NOMO-1 treated with DMSO at 0.1 percent for 48 hours (cell line): ENCODE data around the gene PIP5K1A.
"Not testable (repeated sequence)": the region's sequence is repeated elsewhere in the genome, so short reads cannot be mapped to it uniquely, and the experiment has no call there.

ENCODE experiments used
- DNase-seq: peaks from one replicate; lab custom pipeline; 2025; ENCODE audit not compliant: unreplicated experiment; lab: John Stamatoyannopoulos, UW

The PIP5K1A gene

DNA sequence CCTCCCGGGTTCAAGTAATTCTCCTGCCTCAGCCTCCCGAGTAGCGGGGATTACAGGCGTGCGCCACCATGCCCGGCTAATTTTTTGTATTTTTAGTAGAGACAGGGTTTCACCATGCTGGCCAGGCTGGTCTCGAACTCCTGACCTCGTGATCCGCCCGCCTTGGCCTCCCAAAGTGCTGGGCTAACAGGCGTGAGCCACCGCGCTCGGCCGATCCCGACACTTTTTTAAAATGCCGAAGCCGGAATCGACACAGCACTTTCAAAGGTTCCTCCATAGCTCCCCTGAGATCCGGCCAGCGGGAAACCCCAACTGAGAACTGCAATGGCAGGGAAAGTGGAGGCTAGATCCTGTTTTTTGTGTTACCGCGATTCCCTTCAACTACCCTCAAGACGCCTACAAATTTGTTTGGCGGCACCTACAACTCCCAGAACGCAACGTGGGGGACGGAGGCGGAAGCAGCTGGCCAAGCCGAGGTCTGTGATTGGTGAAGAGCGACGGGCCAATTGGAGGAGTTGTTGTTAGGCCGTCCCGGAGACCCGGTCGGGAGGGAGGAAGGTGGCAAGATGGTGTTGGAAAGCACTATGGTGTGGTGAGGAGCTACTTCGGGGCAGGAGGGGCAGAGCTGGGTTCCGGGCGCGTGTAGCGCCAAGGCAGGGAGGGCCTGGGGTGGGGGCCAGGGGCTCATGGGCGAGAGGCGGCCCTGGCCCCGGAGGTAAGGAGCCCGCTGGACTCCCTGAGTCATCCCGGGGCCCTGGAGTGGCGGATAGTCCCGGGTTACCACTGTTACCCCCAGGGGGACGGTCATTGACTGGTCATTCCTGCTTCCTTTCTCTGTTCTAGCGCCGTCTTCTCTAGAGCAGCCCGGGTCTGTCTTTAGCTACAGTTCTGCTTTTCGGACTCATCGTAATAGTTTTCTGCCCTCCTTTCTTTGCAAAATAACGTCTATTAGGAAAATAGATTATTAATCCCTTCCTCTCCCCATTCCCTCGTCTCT, 56.2 kb downstream of the PIP5K1A start, which contains the start of gene PSMD4:
PSMD4 (plus strand) TSS at position 518 of the 997 bp plus-strand sequence; CDS start at position 567, 49 bp downstream.
- peak; percentile 97 for DNase-seq

- no peak for DNase-seq
Measured at GRCh38 chr1:151255381-151255780, 57.0 kb downstream of the PIP5K1A start.

DNA sequence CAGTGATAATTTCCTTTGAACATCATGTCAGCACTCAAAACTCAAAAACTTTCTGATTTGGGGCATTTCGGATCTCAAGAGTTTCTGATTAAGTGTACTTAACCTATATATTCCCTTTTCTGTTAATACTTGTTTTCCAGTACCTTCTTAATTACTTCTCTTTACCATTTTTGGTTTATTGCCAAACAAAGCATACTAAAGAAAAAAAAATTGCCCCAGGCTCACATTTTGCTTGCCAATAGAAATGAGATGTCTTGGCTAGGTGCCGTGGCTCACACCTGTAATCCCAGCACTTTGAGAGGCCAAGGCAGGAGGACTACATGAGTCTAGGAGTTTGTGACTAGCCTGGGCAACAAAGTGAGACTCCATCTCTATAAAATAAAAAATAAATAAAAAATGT, 61.0 kb downstream of the PIP5K1A start:
- DNase-seq = no peak

- no peak for DNase-seq
Measured at GRCh38 chr1:151265446-151266236, 67.3 kb downstream of the PIP5K1A start.

DNA sequence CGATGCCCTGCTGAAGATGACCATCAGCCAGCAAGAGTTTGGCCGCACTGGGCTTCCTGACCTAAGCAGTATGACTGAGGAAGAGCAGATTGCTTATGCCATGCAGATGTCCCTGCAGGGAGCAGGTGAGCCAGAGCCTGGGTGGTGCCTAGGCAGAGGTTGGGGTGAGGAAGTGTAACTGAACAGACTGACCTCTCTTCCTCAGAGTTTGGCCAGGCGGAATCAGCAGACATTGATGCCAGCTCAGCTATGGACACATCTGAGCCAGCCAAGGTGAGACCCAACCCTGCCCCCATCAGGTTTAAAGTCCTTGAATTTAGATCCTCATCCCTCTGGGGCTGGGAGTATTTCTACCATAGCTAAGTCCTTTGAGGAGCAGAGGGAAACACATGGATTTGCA, 68.0 kb downstream of the PIP5K1A start:
- DNase-seq = no peak

GRCh38 chr1:151266821-151267220, 68.5 kb downstream of the PIP5K1A start:
- DNase-seq = no peak

GRCh38 chr1:151267760-151268159, 69.4 kb downstream of the PIP5K1A start:
- no peak for DNase-seq

DNA sequence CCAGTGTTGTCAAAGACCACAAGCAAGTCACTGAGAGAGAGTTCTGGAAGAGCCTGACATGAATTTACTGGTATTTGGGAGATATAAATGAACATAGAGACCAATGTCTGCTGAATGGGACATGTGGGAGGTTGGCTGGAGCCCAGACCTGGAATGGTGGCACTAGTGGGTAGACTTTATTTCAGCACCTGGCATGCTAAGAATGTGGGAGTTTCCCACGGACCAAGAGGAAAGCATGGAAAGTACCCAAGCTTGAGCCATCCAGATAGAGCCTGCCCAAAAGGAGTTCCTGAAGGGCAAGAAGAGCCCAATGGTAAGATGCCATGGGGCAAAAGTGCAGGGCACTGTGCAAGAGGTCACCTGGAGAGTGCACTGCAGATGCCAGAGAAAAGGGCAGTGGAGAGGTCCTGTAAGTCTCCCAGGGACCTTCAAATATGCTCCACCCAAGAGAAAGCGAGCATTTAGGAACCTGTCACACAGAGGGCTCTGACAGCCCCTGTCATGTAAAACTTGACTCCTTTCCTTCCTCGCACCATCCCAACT, 75.6 kb downstream of the PIP5K1A start:
- no peak for DNase-seq

- not testable (repeated sequence) for DNase-seq
Measured at GRCh38 chr1:151275341-151275740, 77.0 kb downstream of the PIP5K1A start.

GRCh38 chr1:151277249-151277648, 78.9 kb downstream of the PIP5K1A start:
- peak; percentile 96 for DNase-seq

- DNase-seq = peak; percentile 95
Measured at GRCh38 chr1:151281225-151281968, 83.0 kb downstream of the PIP5K1A start.

DNA sequence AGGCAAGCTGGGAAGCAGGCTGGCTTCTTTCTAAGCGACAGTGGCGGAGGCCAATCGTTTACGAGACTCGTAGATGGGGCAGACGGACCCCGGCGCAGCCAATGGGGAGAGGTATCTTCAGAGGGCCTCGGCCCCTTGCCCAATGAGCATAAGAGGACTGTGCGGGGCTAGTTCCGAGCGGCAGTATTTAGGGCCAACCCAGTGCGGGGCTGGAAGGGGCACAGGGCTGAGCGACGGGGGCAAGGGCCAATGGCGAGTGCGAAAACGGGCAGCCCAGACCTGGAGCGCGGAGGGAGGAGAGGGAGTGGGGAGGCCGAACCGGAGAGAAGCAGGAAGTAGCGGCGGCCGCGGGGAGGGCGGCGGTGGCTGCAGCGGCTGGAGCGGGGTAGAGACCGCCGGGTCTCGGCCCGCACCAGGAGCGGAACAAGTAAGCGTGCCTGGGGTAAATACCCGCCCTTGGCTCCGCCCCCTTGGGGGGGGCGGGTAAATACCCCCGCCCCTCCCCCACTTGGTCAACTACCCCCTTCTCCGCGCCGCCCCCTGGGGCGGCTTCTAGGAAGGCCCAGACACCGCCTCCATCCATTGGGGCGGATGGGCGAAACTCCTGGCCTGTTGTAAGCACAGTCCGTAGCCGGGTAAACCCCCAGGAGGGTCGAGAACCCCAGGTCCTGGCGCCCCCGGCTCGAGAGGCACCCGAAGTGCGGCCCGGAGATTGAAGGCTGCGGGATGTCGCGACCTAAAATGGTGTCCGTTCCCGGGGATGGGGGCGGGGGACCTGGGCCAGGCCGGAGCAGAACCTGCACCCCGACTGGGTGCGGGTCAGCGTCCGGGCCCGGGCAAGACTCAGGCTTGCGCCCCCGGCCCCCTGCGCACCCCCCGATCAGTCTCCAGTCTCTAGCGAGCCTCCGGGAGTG, 83.9 kb downstream of the PIP5K1A start, which contains the start of gene ZNF687:
ZNF687 (plus strand) TSS at position 331 of the 914 bp plus-strand sequence. CDS start 3,993 bp downstream, outside the sequence.
- DNase-seq = peak; percentile 100

DNA sequence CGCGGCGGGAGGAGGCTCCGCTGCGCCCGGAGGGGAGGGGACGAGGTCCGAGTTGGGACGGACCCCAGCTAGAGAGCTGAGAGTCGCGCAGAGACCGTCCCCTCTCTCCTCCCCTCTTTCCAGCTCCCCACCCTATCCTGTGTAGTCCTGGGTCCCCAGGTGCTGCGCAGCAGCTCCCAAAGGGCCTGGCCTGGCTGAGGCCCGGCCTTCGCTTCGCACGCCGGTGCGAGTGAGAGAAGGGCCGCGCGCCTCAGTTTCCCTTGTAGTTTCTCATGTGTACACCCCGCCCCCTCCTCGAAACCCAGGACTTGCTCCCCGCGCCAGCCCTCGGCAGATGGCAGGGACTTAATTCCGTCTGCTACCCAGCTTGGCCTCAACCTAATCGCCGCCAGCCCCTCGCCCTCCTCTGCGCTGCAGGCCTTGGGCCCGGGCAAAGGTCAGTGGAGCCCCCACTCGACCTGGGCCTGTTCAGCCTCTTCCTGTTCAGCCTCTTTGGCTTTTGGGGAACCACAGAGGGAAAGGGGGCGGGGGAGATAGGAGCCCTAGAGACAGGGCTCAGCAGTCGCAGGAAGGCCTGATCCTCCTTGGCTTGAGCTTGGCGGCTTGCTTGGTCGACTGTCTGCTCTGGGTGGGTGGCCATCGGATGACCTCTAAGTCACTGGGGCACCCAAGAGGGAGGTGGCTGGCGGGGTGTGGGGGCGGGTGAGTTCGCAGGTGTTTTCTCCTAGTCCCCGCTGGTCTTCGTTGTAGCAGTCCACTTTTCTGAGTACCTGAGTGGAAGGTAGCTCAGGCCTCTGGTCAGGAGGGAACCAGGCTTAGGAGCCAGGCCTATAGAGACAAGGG, 84.8 kb downstream of the PIP5K1A start:
- DNase-seq = peak; percentile 49

GRCh38 chr1:151284013-151284577, 85.7 kb downstream of the PIP5K1A start:
- no peak for DNase-seq

DNA sequence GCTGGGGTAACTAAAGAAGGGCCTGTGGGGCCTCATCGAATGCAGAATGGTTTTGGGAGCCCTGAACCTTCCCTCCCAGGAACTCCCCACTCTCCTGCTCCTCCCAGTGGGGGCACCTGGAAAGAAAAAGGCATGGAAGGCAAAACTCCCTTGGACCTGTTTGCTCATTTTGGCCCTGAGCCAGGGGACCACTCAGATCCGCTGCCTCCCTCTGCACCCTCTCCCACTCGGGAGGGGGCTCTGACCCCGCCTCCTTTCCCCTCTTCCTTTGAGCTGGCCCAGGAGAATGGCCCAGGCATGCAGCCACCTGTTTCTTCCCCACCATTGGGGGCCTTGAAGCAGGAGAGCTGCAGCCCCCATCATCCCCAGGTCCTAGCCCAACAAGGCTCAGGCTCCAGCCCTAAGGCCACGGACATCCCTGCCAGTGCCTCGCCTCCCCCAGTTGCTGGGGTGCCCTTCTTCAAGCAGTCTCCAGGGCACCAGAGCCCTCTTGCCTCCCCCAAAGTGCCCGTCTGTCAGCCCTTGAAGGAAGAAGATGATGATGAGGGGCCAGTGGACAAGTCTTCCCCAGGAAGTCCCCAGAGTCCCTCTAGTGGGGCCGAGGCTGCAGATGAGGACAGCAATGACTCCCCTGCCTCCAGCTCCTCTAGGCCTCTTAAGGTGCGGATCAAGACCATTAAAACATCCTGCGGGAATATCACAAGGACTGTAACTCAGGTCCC, 88.4 kb downstream of the PIP5K1A start:
- DNase-seq = no peak

DNA sequence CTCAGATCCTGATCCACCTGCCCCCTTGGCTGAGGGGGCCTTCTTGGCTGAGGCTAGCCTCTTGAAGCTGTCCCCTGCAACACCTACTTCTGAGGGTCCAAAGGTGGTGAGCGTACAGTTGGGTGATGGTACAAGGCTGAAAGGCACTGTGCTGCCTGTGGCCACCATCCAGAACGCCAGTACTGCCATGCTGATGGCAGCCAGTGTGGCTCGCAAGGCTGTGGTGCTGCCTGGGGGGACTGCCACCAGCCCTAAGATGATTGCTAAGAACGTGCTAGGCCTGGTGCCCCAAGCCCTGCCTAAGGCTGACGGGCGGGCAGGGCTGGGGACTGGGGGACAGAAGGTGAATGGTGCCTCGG, 89.0 kb downstream of the PIP5K1A start:
- DNase-seq = no peak

- DNase-seq = no peak
Measured at GRCh38 chr1:151287767-151288500, 89.6 kb downstream of the PIP5K1A start.
